ENCODE measurements around the gene MAN2B2.

- no peak for TF ChIP-seq POLR2A (IDR thresholded peaks at IDR 0.05)
- TF ChIP-seq, protein P1, sequence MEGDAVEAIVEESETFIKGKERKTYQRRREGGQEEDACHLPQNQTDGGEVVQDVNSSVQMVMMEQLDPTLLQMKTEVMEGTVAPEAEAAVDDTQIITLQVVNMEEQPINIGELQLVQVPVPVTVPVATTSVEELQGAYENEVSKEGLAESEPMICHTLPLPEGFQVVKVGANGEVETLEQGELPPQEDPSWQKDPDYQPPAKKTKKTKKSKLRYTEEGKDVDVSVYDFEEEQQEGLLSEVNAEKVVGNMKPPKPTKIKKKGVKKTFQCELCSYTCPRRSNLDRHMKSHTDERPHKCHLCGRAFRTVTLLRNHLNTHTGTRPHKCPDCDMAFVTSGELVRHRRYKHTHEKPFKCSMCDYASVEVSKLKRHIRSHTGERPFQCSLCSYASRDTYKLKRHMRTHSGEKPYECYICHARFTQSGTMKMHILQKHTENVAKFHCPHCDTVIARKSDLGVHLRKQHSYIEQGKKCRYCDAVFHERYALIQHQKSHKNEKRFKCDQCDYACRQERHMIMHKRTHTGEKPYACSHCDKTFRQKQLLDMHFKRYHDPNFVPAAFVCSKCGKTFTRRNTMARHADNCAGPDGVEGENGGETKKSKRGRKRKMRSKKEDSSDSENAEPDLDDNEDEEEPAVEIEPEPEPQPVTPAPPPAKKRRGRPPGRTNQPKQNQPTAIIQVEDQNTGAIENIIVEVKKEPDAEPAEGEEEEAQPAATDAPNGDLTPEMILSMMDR (IDR thresholded peaks at IDR 0.05): no peak
These were observed 19.5 kb upstream of the MAN2B2 start for GRCh38 chr4:6555519-6555918.
